ENCODE data around the gene TRAF6.
"Not testable (repeated sequence)": the region's sequence is repeated elsewhere in the genome, so short reads cannot be mapped to it uniquely, and the experiment has no call there.

TRAF6 gene

GRCh38 chr11:36509694-36510593, at the start of gene TRAF6:
Gene TRAF6, minus strand, starts transcription at chr11:36510272. Its CDS starts 8,757 bp downstream, at chr11:36501515.
- DNase-seq (ENCODE audit: low read depth) = peak; percentile 88

- no peak for DNase-seq (ENCODE audit: low read depth)
These were observed 48.7 kb upstream of the TRAF6 start for GRCh38 chr11:36558571-36559413.

GRCh38 chr11:36557991-36558390, 47.9 kb upstream of the TRAF6 start:
- no peak for DNase-seq (ENCODE audit: low read depth)

GRCh38 chr11:36557390-36557789, 47.3 kb upstream of the TRAF6 start:
- not testable (repeated sequence) for DNase-seq (ENCODE audit: low read depth)

GRCh38 chr11:36550385-36551115, 40.5 kb upstream of the TRAF6 start:
- no peak for DNase-seq (ENCODE audit: low read depth)

GRCh38 chr11:36540998-36541397, 30.9 kb upstream of the TRAF6 start:
- DNase-seq (ENCODE audit: low read depth) = peak; percentile 56

- peak; percentile 3 for DNase-seq (ENCODE audit: low read depth)
These were observed 24.3 kb upstream of the TRAF6 start for GRCh38 chr11:36534276-36534840.

- DNase-seq (ENCODE audit: low read depth) = no peak
These were observed 23.0 kb upstream of the TRAF6 start for GRCh38 chr11:36532941-36533601.

- no peak for DNase-seq (ENCODE audit: low read depth)
These were observed 20.8 kb upstream of the TRAF6 start for GRCh38 chr11:36530840-36531239.

- DNase-seq (ENCODE audit: low read depth) = peak; percentile 22
These were observed 3.9 kb upstream of the TRAF6 start for GRCh38 chr11:36513965-36514364.

- peak; percentile 64 for DNase-seq (ENCODE audit: low read depth)
These were observed 1.9 kb upstream of the TRAF6 start for GRCh38 chr11:36512016-36512415.

- not testable (repeated sequence) for DNase-seq (ENCODE audit: low read depth)
These were observed 990 bp upstream of the TRAF6 start for GRCh38 chr11:36511062-36511461.

GRCh38 chr11:36510594-36510942, 496 bp upstream of the TRAF6 start:
- peak; percentile 55 for DNase-seq (ENCODE audit: low read depth)

- DNase-seq (ENCODE audit: low read depth) = peak; percentile 58
These were observed 852 bp downstream of the TRAF6 start for GRCh38 chr11:36509201-36509639.

- no peak for DNase-seq (ENCODE audit: low read depth)
These were observed 1.3 kb downstream of the TRAF6 start for GRCh38 chr11:36508743-36509142.

GRCh38 chr11:36507824-36508489, 2.1 kb downstream of the TRAF6 start:
- no peak for DNase-seq (ENCODE audit: low read depth)

- DNase-seq (ENCODE audit: low read depth) = no peak
These were observed 8.8 kb downstream of the TRAF6 start for GRCh38 chr11:36501236-36501635.

- peak; percentile 96 for DNase-seq (ENCODE audit: low read depth)
These were observed 9.8 kb downstream of the TRAF6 start for GRCh38 chr11:36500315-36500721.

GRCh38 chr11:36499315-36499714, 10.8 kb downstream of the TRAF6 start:
- no peak for DNase-seq (ENCODE audit: low read depth)

- DNase-seq (ENCODE audit: low read depth) = no peak
These were observed 11.4 kb downstream of the TRAF6 start for GRCh38 chr11:36498721-36499120.

- no peak for DNase-seq (ENCODE audit: low read depth)
These were observed 16.7 kb downstream of the TRAF6 start for GRCh38 chr11:36493332-36493731.

All from ELR (cell line).